AG04450 (cell line): ENCODE measurements around the gene MN1. TPM values are rescaled to one million over a fixed set of nuclear protein-coding genes. Genes with fewer than 3 reads are reported as not detected.

ENCODE experiments used
- CTCF ChIA-PET: fragments of 300-600, 350-600 bp; formaldehyde crosslinking; extraction: SDS; loops from one replicate; lab custom pipeline; 2022; ENCODE audit warnings: antibody characterized with exemption, inconsistent platforms; lab: Charles Lee
- POLR2A ChIA-PET: fragments of 350-600 bp; formaldehyde crosslinking; extraction: SDS; loops from one replicate; lab custom pipeline; 2021; ENCODE audit warnings: antibody characterized with exemption, inconsistent platforms; lab: Yijun Ruan, JAX
- DNase-seq: peaks from one replicate; pipeline ENCODE4 v3.0.0-alpha.2; 2011; ENCODE audit warnings: low read depth, low spot score
- H3K27ac ChIP-seq: one replicate; pipeline ENCODE4 v1.5.1; 2012; ENCODE audit warnings: low read depth, low read length, control low read depth
- H3K27me3 ChIP-seq: one replicate; pipeline ENCODE4 v1.6.0; 2012; ENCODE audit warnings: low read length; ENCODE audit not compliant: control insufficient read depth, insufficient read depth
- H3K4me3 ChIP-seq: 2 replicates; pipeline ENCODE4 v1.5.1; 2011; ENCODE audit warnings: mild to moderate bottlenecking, low read depth, low read length, control low read depth
- H3K9me3 ChIP-seq: 2 replicates; pipeline ENCODE4 v1.5.1; 2012; ENCODE audit warnings: low read length; ENCODE audit not compliant: control insufficient read depth, insufficient read depth
- polyA plus RNA-seq: library from polyadenylated mRNA; depleted of rRNA; stranded (reverse); fragments of >200 nt; gene quantifications from 2 replicates; pipeline ENCODE4 v1.2.3, GENCODE V29; 2011
- TF ChIP-seq, protein P1 (sequence below): IDR thresholded peaks from 2 replicates; pipeline ENCODE4 v1.5.1; 2011; ENCODE audit warnings: low read depth, low read length, control low read depth, inconsistent platforms

MN1 gene
- polyA plus RNA-seq, 1 experiment, result 2.7 TPM

DNA sequence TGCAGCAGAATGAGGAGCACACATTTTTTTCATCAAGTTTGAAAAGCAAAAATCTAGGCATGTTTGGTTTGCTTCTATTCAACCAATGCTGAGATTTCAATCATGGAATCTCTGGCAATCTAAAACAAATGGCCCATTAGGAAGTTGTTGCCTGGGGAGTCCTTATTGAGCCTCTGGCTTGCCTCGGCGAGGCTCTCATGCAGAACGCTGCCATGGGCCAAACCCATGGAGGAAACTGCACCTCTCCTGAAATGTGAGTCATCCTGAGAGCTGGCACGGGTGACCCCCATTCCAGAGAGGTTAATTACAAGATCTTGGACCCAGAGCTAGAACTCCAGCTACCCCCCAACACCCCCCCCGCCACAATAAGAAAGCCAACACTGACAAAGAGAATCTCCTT is 80.7 kb downstream of the MN1 start:
- TF ChIP-seq, protein P1, sequence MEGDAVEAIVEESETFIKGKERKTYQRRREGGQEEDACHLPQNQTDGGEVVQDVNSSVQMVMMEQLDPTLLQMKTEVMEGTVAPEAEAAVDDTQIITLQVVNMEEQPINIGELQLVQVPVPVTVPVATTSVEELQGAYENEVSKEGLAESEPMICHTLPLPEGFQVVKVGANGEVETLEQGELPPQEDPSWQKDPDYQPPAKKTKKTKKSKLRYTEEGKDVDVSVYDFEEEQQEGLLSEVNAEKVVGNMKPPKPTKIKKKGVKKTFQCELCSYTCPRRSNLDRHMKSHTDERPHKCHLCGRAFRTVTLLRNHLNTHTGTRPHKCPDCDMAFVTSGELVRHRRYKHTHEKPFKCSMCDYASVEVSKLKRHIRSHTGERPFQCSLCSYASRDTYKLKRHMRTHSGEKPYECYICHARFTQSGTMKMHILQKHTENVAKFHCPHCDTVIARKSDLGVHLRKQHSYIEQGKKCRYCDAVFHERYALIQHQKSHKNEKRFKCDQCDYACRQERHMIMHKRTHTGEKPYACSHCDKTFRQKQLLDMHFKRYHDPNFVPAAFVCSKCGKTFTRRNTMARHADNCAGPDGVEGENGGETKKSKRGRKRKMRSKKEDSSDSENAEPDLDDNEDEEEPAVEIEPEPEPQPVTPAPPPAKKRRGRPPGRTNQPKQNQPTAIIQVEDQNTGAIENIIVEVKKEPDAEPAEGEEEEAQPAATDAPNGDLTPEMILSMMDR, result no peak
- peaks cover 5% of the 10 kb centered on the region for H3K27me3 ChIP-seq
- peaks cover 3% of the 10 kb centered on the region; the same call in 1 of the 2 replicates for H3K9me3 ChIP-seq
- DNase-seq, result no peak
- POLR2A ChIA-PET, result no interaction called here
- no peak overlapping the region for H3K4me3 ChIP-seq
- CTCF ChIA-PET, result interaction anchor here (0.9 kb wide), 1 partner anchor 8 kb away, joined by 3 read pairs; no protein-coding TSS in a partner anchor
- no peak overlapping the region for H3K27ac ChIP-seq

DNA sequence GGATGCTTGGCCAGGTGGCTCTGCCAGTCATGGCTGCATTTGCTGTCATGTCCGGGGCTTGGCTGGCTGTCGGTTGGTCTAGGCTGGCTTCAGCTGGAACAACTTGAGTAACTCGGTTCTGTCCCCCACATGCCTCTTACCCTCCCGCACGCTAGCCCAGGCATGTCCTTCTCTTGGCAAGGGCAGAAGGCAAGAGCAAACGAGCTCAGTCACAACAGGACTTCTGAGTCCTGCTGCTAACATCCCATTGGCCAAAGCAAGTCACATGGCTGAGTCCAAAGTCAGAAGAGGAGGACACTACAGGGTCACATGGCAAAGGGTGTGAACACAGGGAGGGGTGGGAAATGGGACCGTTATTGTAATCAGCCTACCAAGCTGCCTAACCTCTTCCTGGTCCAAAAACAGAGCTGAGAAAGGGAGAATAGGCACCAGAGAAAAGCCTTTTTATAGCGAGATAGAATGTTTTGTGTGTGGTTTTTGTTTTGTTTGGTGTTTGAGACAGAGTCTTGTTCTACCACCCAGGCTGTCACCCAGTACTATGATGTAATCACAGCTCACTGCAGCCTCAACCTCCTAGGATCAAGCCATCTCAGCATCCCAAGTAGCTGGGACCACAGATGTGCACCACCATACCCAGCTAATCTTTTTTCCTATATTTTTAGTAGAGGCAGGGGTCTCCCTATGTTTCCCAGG is 81.9 kb downstream of the MN1 start:
- TF ChIP-seq, protein P1, result no peak
- CTCF ChIA-PET, result no interaction called here
- no peak overlapping the region for H3K27ac ChIP-seq
- H3K27me3 ChIP-seq, result peaks cover 7% of the 10 kb centered on the region
- DNase-seq, result no peak
- POLR2A ChIA-PET, result no interaction called here
- H3K4me3 ChIP-seq, result no peak overlapping the region
- H3K9me3 ChIP-seq, result peaks cover 10% of the 10 kb centered on the region

DNA sequence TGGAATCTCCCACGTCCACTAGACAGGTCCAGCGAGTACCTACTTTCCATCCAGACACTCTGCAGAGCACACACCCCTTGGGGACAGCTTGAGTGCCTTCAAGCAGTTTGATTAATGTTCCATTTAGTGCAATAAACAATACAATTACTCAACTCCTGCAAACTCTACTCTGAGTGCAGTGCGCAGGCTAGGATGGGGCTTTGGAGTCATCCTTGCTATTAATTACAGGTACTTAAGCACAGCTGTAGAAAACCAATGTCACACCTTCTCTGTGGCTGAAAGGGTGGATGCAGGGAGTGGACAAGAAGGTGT is 82.6 kb downstream of the MN1 start:
- Histone ChIP-seq H3K27ac (no peak overlapping the region), H3K9me3 (peaks cover 10% of the 10 kb centered on the region), H3K27me3 (peaks cover 4% of the 10 kb centered on the region), H3K4me3 (no peak overlapping the region)
- DNase-seq, result no peak
- ChIA-PET POLR2A (no interaction called here), CTCF (no interaction called here)
- TF ChIP-seq, protein P1, result no peak

DNA sequence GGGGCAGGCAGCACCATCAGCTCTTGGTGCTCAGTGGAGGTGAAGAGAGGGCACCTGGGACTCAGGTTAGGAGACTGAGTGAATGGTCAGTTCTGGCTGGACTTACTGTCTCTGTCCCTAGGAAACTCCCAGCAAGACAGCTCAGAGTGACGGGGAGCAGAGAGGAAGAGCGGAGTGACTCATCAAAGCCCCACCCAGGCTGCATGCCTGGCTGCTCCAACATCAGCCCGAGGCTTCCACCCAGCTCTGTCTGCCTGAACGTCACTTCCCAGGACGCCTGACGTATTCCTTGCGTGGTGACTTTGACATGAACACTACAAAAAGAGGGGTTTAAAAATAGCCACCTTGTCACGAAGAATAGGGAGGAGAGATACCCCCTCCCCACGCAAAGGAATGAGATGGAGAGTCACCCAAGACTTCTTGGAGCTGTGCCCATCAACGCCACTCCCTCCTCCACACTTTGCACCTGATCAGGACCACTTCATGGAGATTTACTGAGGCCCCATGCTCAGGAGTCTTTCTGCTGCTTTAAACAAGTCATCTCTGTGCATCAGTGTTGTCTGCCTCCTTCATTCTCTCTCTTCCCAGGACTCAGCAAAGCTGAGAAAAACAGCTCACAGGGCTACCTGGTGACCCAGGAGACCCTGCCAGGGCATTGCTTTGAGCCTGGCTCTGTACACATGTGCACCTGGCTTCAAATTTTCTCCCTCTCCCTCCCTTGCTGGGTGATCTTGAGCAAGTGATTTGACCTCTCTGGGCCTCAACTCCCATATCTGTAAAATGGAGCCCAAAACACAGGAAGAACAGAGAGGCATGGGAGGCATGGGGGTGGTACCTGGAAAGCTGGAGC is 83.1 kb downstream of the MN1 start:
- POLR2A ChIA-PET, result interaction anchor here (0.6 kb wide), 2 partner anchors 58 to 367 kb away, joined by 4 read pairs; no protein-coding TSS in a partner anchor
- TF ChIP-seq, protein P1, result no peak
- peak; percentile 69 for DNase-seq
- Histone ChIP-seq H3K27me3 (peaks cover 2% of the 10 kb centered on the region), H3K4me3 (peak overlapping the region; percentile 27; the same call in 1 of the 2 replicates), H3K9me3 (peaks cover 10% of the 10 kb centered on the region), H3K27ac (peak overlapping the region; percentile 52)
- CTCF ChIA-PET, result no interaction called here

DNA sequence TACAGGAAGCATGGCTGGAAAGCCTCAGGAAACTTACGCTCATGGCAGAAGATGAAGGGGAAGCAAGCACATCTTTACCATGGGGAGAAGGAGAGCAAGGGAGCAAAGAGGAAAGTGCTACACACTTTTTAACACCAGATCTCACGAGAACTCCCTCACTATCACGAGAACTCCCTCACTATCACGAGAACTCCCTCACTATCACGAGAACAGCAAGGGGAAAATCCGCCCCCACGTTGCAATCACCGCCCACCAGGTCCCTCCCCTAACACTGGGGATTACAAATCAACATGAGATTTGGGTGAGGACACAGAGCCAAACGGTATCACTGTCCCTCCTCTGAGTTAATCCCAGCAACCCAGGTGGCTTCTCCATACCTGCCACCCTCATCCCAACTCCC is 84.5 kb downstream of the MN1 start:
- ChIA-PET POLR2A (no interaction called here), CTCF (no interaction called here)
- Histone ChIP-seq H3K4me3 (no peak overlapping the region), H3K9me3 (peaks cover 10% of the 10 kb centered on the region), H3K27me3 (peaks cover 6% of the 10 kb centered on the region), H3K27ac (no peak overlapping the region)
- DNase-seq, result no peak
- TF ChIP-seq, protein P1, result no peak
